Smooth muscle cell (in vitro differentiated cells): ENCODE data around the gene RBBP9. TPM values are rescaled to one million over a fixed set of nuclear protein-coding genes. Genes with fewer than 3 reads are reported as not detected.

Experiments
- DNase-seq: peaks from one replicate; lab custom pipeline; 2025; ENCODE audit not compliant: unreplicated experiment; lab: John Stamatoyannopoulos, UW
- H2AFZ ChIP-seq: fragments of 200-600 bp; sonication (generic); 2 replicates; pipeline ENCODE4 v1.6.0; 2016; ENCODE audit warnings: antibody characterized with exemption, low read depth, mild to moderate bottlenecking
- H3F3A ChIP-seq: fragments of 200-600 bp; sonication (generic); 2 replicates; pipeline ENCODE4 v1.6.0; 2017; ENCODE audit warnings: antibody characterized with exemption, low read depth
- H3K27ac ChIP-seq: fragments of 200-600 bp; sonication (generic); 2 replicates; pipeline ENCODE4 v1.5.1; 2016; ENCODE audit warnings: low read depth, mild to moderate bottlenecking
- H3K27me3 ChIP-seq: fragments of 200-600 bp; sonication (generic); 2 replicates; pipeline ENCODE4 v1.6.1; 2016; ENCODE audit warnings: low read depth, mild to moderate bottlenecking
- H3K36me3 ChIP-seq: fragments of 200-600 bp; sonication (generic); 2 replicates; pipeline ENCODE4 v1.5.1; 2016; ENCODE audit warnings: low read depth
- H3K4me1 ChIP-seq: fragments of 200-600 bp; sonication (generic); 2 replicates; pipeline ENCODE4 v1.5.1; 2016; ENCODE audit warnings: low read depth
- H3K4me2 ChIP-seq: fragments of 200-600 bp; sonication (generic); 2 replicates; pipeline ENCODE4 v1.6.0; 2016; ENCODE audit warnings: mild to moderate bottlenecking
- H3K4me3 ChIP-seq: fragments of 200-600 bp; sonication (generic); 2 replicates; pipeline ENCODE4 v1.5.1; 2016; ENCODE audit warnings: mild to moderate bottlenecking
- H3K79me2 ChIP-seq: fragments of 200-600 bp; sonication (generic); 2 replicates; pipeline ENCODE4 v1.6.0; 2016; ENCODE audit warnings: low read depth, mild to moderate bottlenecking
- H3K9ac ChIP-seq: fragments of 200-600 bp; sonication (generic); 2 replicates; pipeline ENCODE4 v1.6.0; 2016; ENCODE audit warnings: low read depth
- H3K9me3 ChIP-seq: fragments of 200-600 bp; sonication (generic); replicated peaks from 2 replicates; pipeline ENCODE4 v1.5.1; 2016; ENCODE audit warnings: low read depth
- H4K20me1 ChIP-seq: fragments of 200-600 bp; sonication (generic); 2 replicates; pipeline ENCODE4 v1.6.0; 2016; ENCODE audit warnings: low read depth
- CTCF ChIP-seq: fragments of 200-600 bp; sonication (generic); IDR thresholded peaks from 2 replicates; pipeline ENCODE4 v1.5.1; 2017; ENCODE audit warnings: borderline replicate concordance, mild to moderate bottlenecking, antibody characterized with exemption; ENCODE audit not compliant: insufficient read depth, poor library complexity, severe bottlenecking
- WGBS: methylation state at CpG from one replicate; pipeline ENCODE4 v1.1.7; 2016; ENCODE audit warnings: low lambda C conversion rate; 5-methylcytosine and 5-hydroxymethylcytosine counted together
- polyA plus RNA-seq: library from polyadenylated mRNA; unstranded; fragments of >200 nt; fragmentation: Nextera tagmentation; extraction: Ambion mirVana; gene quantifications from 2 replicates; pipeline ENCODE4 v1.2.1, GENCODE V29; 2016
- total RNA-seq: library from RNA; depleted of rRNA; stranded (reverse); fragments of >200 nt; gene quantifications from 2 replicates; pipeline ENCODE4 v1.2.3, GENCODE V29; 2014

RBBP9 gene
- total and polyA plus RNA-seq, 2 experiments from 2014 or later: 4.2 to 29.8 TPM

DNA sequence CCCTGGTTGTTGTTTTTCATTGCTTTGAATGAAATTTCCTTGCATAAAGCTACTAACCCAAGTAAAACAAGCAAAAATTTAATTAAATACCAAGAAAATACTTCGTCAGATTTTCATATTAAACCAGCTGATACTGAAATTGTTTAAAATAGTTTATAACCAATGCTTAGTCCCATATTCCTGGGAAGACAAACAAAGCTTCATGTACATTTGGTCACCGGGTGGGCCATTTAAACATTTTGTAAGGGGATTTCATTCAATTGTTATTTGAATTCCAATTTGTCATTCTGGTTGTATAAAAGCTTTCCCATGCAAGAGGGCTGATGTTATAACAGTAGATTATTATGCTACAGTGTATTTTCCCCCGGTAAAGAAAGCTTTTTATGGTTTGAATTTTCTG, 578 bp upstream of the RBBP9 start:
- Histone ChIP-seq H3K9ac (peak overlapping the region; percentile 73), H3F3A (no peaks in the 10 kb centered on the region), H2AFZ (peak overlapping the region; percentile 99), H3K79me2 (peaks cover 8% of the 10 kb centered on the region), H3K27ac (no peak overlapping the region), H3K4me3 (peak overlapping the region; percentile 98), H3K4me2 (peak overlapping the region; percentile 92), H3K36me3 (no peaks in the 10 kb centered on the region), H3K9me3 (no peaks in the 10 kb centered on the region), H3K27me3 (no peaks in the 10 kb centered on the region), H3K4me1 (peaks cover 16% of the 10 kb centered on the region), H4K20me1 (no peaks in the 10 kb centered on the region)
- 97% methylated on average over 3 of the region's 3 CpGs for WGBS
- DNase-seq: no peak
- no peak for TF ChIP-seq CTCF

GRCh38 chr20:18496042-18496441, 983 bp downstream of the RBBP9 start:
- H3F3A ChIP-seq: no peaks in the 10 kb centered on the region
- H3K4me1 ChIP-seq: peaks cover 16% of the 10 kb centered on the region
- H2AFZ ChIP-seq: peak overlapping the region; percentile 99
- peaks cover 8% of the 10 kb centered on the region for H3K79me2 ChIP-seq
- peak overlapping the region; percentile 98 for H3K4me3 ChIP-seq
- no peaks in the 10 kb centered on the region for H3K9me3 ChIP-seq
- no peaks in the 10 kb centered on the region for H3K27me3 ChIP-seq
- WGBS: 41% methylated on average over 7 of the region's 7 CpGs
- no peak for TF ChIP-seq CTCF
- H3K27ac ChIP-seq: no peak overlapping the region
- no peaks in the 10 kb centered on the region for H4K20me1 ChIP-seq
- peak overlapping the region; percentile 92 for H3K4me2 ChIP-seq
- H3K36me3 ChIP-seq: no peaks in the 10 kb centered on the region
- H3K9ac ChIP-seq: peak overlapping the region; percentile 73
- DNase-seq: no peak

DNA sequence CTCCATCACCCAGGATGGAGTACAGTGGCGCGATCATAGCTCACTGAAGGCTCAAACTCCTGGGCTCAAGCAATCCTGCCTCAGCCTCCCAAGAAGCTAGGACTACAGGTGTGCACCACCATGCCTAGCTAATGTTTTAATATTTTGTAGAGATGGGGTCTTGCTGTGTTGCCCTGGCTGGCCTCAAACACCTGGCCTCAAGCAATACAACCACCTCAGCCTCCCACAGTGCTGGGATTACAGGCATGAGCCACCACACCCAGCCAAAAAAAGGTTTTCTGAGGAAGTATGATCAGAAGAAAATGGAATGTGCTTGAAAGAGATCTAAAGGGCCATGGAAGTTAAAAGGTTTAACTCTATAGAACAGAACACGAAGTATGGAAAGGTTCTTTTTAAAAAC, 8.7 kb downstream of the RBBP9 start:
- DNase-seq: no peak
- Histone ChIP-seq H3K36me3 (peaks cover 7% of the 10 kb centered on the region), H3K27me3 (no peaks in the 10 kb centered on the region), H3F3A (no peaks in the 10 kb centered on the region), H3K9me3 (no peaks in the 10 kb centered on the region), H3K4me1 (no peaks in the 10 kb centered on the region), H3K27ac (no peak overlapping the region), H3K4me3 (no peak overlapping the region), H3K4me2 (no peak overlapping the region), H2AFZ (no peak overlapping the region), H3K9ac (no peak overlapping the region), H4K20me1 (no peaks in the 10 kb centered on the region), H3K79me2 (no peaks in the 10 kb centered on the region)
- WGBS: 97% methylated on average over 3 of the region's 3 CpGs
- TF ChIP-seq CTCF: no peak

- Histone ChIP-seq H3K9me3 (no peaks in the 10 kb centered on the region), H3K79me2 (no peaks in the 10 kb centered on the region), H3K27me3 (no peaks in the 10 kb centered on the region), H3K4me3 (no peak overlapping the region), H2AFZ (no peak overlapping the region), H3K36me3 (peaks cover 7% of the 10 kb centered on the region), H3K27ac (no peak overlapping the region), H3F3A (no peaks in the 10 kb centered on the region), H3K4me1 (no peaks in the 10 kb centered on the region), H3K9ac (no peak overlapping the region), H3K4me2 (no peak overlapping the region), H4K20me1 (no peaks in the 10 kb centered on the region)
- TF ChIP-seq CTCF: no peak
- no peak for DNase-seq
- WGBS: 95% methylated on average over 4 of the region's 4 CpGs
These were observed 15.4 kb downstream of the RBBP9 start for GRCh38 chr20:18481596-18481995.
